HCT116 (cell line): Measurements from ENCODE around the gene ACADSB. TPM values are rescaled to one million over a fixed set of nuclear protein-coding genes. Genes with fewer than 3 reads are reported as not detected.

Source experiments
- ATAC-seq: fragments of 200-7000 bp; cut with Tn5 transposase; 2 replicates; pipeline ENCODE4 v1.9.1; 2020; ENCODE audit warnings: mild to moderate bottlenecking, moderate library complexity
- BruUV-seq: library from RNA; stranded (reverse); fragments of 400-500 nt; replicated peaks from 2 replicates; lab custom pipeline; 2021; lab: Mats Ljungman, UMichigan
- CTCF ChIA-PET: fragments of 300-600 bp; sonication (Branson Sonifier 250); formaldehyde crosslinking; loops from one replicate; lab custom pipeline; 2021; ENCODE audit warnings: antibody characterized with exemption; lab: Charles Lee
- POLR2A ChIA-PET: fragments of 300-600, 350-600 bp; sonication (Branson Sonifier 250); formaldehyde crosslinking; loops from one replicate; lab custom pipeline; 2021; ENCODE audit warnings: antibody characterized with exemption; lab: Charles Lee
- RAD21 ChIA-PET, 2 experiments: fragments of 300-600 bp; sonication (Branson Sonifier 250); formaldehyde crosslinking; loops; one replicate each; lab custom pipeline; 2023; ENCODE audit warnings: low total read pairs in 2 of 2; ENCODE audit not compliant: uncharacterized antibody in 2 of 2, unreplicated experiment in 2 of 2, low non-redundant PET in 1 of 2; lab: Charles Lee
- DNase-seq: peaks from one replicate; pipeline ENCODE4 v3.0.0-alpha.2; 2010; ENCODE audit warnings: low read depth, low spot score
- H2AFZ ChIP-seq: fragments of 200-600 bp; shearing (Covaris generic), sonication (generic); 2 replicates; pipeline ENCODE4 v1.6.1; 2017; ENCODE audit warnings: low read depth, mixed run types, mixed read lengths, antibody characterized with exemption, low read length; ENCODE audit not compliant: poor library complexity, severe bottlenecking
- H3K27ac ChIP-seq: 2 replicates; pipeline ENCODE4 v1.5.1; 2012; ENCODE audit warnings: low read depth, low read length
- H3K27me3 ChIP-seq: fragments of 200-600 bp; sonication (generic); 2 replicates; pipeline ENCODE4 v1.6.1; 2016; ENCODE audit warnings: mixed run types, low read length, mixed read lengths; ENCODE audit not compliant: insufficient read depth
- H3K36me3 ChIP-seq, 2 experiments: fragments of 200-500 bp in 1 of 2; fragments of 200-600 bp in 1 of 2; sonication (Bioruptor generic) in 1 of 2; sonication (generic) in 1 of 2; 2 replicates each; pipeline versions ENCODE4 v1.5.1 to v1.6.1; 2014 to 2016; ENCODE audit warnings: low read length in 2 of 2, inconsistent platforms in 1 of 2, mixed read lengths in 1 of 2, mixed run types in 1 of 2; ENCODE audit not compliant: insufficient read depth in 2 of 2, control insufficient read depth in 1 of 2
- H3K4me1 ChIP-seq, 2 experiments: fragments of 200-600 bp in 1 of 2; sonication (generic) in 1 of 2; 2 replicates each; pipeline versions ENCODE4 v1.5.1 to v1.6.1; 2012 to 2017; ENCODE audit warnings: low read length in 2 of 2, inconsistent platforms in 1 of 2, mild to moderate bottlenecking in 1 of 2, mixed read lengths in 1 of 2, mixed run types in 1 of 2, moderate library complexity in 1 of 2; ENCODE audit not compliant: insufficient read depth in 2 of 2, control insufficient read depth in 1 of 2
- H3K4me2 ChIP-seq: fragments of 200-600 bp; sonication (generic); 2 replicates; pipeline ENCODE4 v1.6.1; 2017; ENCODE audit warnings: mixed run types, low read length, mixed read lengths
- H3K4me3 ChIP-seq, 2 experiments: fragments of 200-600 bp in 1 of 2; sonication (generic) in 1 of 2; replicated peaks in 1 of 2; 2 replicates each; pipeline ENCODE4 v1.5.1; 2011 to 2016; ENCODE audit warnings: low read length in 2 of 2, control low read depth in 1 of 2, low read depth in 1 of 2, mild to moderate bottlenecking in 1 of 2, mixed read lengths in 1 of 2, mixed run types in 1 of 2
- H3K79me2 ChIP-seq: fragments of 200-600 bp; sonication (generic); 2 replicates; pipeline ENCODE4 v1.6.1; 2017; ENCODE audit warnings: mild to moderate bottlenecking, mixed run types, low read length, moderate library complexity, mixed read lengths; ENCODE audit not compliant: insufficient read depth
- H3K9ac ChIP-seq: fragments of 200-600 bp; sonication (generic); 2 replicates; pipeline ENCODE4 v1.6.1; 2016; ENCODE audit warnings: low read length, mixed read lengths
- H3K9me2 ChIP-seq: fragments of 200-600 bp; sonication (generic), shearing (Covaris generic); 2 replicates; pipeline ENCODE4 v1.6.1; 2017; ENCODE audit warnings: mixed run types, mild to moderate bottlenecking, moderate library complexity; ENCODE audit not compliant: insufficient read depth
- H3K9me3 ChIP-seq, 2 experiments: fragments of 200-500 bp in 1 of 2; fragments of 200-600 bp in 1 of 2; sonication (Bioruptor generic) in 1 of 2; sonication (generic) in 1 of 2; 2 replicates each; pipeline ENCODE4 v1.6.1; 2014 to 2017; ENCODE audit warnings: low read length in 2 of 2, mixed read lengths in 2 of 2, inconsistent platforms in 1 of 2, low read depth in 1 of 2, mild to moderate bottlenecking in 1 of 2, mixed run types in 1 of 2, moderate library complexity in 1 of 2; ENCODE audit not compliant: control insufficient read depth in 1 of 2, insufficient read depth in 1 of 2
- H4K20me1 ChIP-seq: fragments of 200-600 bp; sonication (generic), shearing (Covaris generic); 2 replicates; pipeline ENCODE4 v1.6.1; 2017; ENCODE audit warnings: mixed run types, mild to moderate bottlenecking, moderate library complexity; ENCODE audit not compliant: insufficient read depth
- EGR1 ChIP-seq: IDR thresholded peaks from 2 replicates; pipeline ENCODE4 v1.6.1; 2012; ENCODE audit warnings: low read depth
- JUND ChIP-seq: IDR thresholded peaks from 2 replicates; pipeline ENCODE4 v1.6.1; 2012
- RAD21 ChIP-seq: IDR thresholded peaks from 2 replicates; pipeline ENCODE4 v1.6.1; 2012; ENCODE audit warnings: low read depth, mild to moderate bottlenecking
- SP1 ChIP-seq: IDR thresholded peaks from 2 replicates; pipeline ENCODE4 v1.6.1; 2012; ENCODE audit warnings: low read depth
- SRF ChIP-seq: IDR thresholded peaks from 2 replicates; pipeline ENCODE4 v1.6.1; 2012; ENCODE audit warnings: low read depth
- TCF7L2 ChIP-seq: IDR thresholded peaks from 2 replicates; pipeline ENCODE4 v1.7.0; 2011; ENCODE audit warnings: borderline replicate concordance, inconsistent platforms; ENCODE audit not compliant: insufficient read depth, insufficient read length; ENCODE audit errors: extremely low read depth
- ZFX ChIP-seq: fragments of 450-650 bp; IDR thresholded peaks from 2 replicates; pipeline ENCODE4 v1.6.1; 2017
- intact Hi-C: fragments of 100-400 bp; cut with micrococcal nuclease; formaldehyde crosslinking; loops from 2 replicates; pipeline ENCODE4 v1.10.0; 2022
- total RNA-seq: library from RNA; stranded (reverse); gene quantifications from one replicate; pipeline ENCODE4 v1.2.1, GENCODE V29; 2021; ENCODE audit not compliant: unreplicated experiment
- TF ChIP-seq, protein P1 (sequence below): IDR thresholded peaks from 2 replicates; pipeline ENCODE4 v1.6.1; 2012
- TF ChIP-seq, protein P2 (sequence below), 3 experiments: fragments of 200-600 bp in 1 of 3; sonication (generic) in 1 of 3; IDR thresholded peaks in 2 of 3; conservative IDR thresholded peaks in 1 of 3; 2 replicates each; pipeline ENCODE4 v1.5.1; 2012 to 2017; ENCODE audit warnings: low read depth in 2 of 3, low read length in 2 of 3, antibody characterized with exemption in 1 of 3, borderline replicate concordance in 1 of 3, control low read depth in 1 of 3, mild to moderate bottlenecking in 1 of 3, mixed read lengths in 1 of 3, mixed run types in 1 of 3, moderate library complexity in 1 of 3; ENCODE audit not compliant: insufficient read depth in 1 of 3
- TF ChIP-seq, protein P3 (sequence below): IDR thresholded peaks from 2 replicates; pipeline ENCODE4 v1.6.1; 2011; ENCODE audit warnings: mild to moderate bottlenecking, low read length, moderate library complexity; ENCODE audit not compliant: insufficient replicate concordance; ENCODE audit errors: extremely low read depth
- TF ChIP-seq, protein P4 (sequence below): IDR thresholded peaks from 2 replicates; pipeline ENCODE4 v1.6.1; 2012

Gene ACADSB
- total RNA-seq, 1 experiment from 2014 or later: 33.3 TPM

DNA sequence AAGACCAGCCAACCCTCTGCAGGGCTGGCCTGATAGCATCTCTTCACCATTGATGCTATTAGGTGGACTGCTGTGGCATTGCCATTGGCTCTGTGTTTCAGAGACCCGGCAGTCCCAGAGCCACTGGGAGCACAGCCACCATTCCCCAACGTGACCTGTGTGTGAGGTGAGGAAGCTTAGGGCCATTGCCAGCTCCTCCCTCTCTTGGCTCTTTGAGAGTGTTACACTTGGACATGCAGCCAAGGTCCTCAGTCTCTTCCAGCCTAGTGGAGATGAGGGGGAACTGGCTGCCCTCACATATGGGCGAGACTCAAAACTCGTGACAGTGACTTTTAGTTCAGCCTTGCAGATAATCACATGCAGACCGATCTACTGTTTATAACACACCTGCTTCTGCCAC lies 87.6 kb downstream of the ACADSB start:
- TF ChIP-seq SP1 (no peak), RAD21 (no peak), ZFX (no peak), JUND (no peak), TCF7L2 (no peak), EGR1 (no peak), SRF (no peak)
- TF ChIP-seq, protein P1, sequence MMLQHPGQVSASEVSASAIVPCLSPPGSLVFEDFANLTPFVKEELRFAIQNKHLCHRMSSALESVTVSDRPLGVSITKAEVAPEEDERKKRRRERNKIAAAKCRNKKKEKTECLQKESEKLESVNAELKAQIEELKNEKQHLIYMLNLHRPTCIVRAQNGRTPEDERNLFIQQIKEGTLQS: no peak
- TF ChIP-seq, protein P2, sequence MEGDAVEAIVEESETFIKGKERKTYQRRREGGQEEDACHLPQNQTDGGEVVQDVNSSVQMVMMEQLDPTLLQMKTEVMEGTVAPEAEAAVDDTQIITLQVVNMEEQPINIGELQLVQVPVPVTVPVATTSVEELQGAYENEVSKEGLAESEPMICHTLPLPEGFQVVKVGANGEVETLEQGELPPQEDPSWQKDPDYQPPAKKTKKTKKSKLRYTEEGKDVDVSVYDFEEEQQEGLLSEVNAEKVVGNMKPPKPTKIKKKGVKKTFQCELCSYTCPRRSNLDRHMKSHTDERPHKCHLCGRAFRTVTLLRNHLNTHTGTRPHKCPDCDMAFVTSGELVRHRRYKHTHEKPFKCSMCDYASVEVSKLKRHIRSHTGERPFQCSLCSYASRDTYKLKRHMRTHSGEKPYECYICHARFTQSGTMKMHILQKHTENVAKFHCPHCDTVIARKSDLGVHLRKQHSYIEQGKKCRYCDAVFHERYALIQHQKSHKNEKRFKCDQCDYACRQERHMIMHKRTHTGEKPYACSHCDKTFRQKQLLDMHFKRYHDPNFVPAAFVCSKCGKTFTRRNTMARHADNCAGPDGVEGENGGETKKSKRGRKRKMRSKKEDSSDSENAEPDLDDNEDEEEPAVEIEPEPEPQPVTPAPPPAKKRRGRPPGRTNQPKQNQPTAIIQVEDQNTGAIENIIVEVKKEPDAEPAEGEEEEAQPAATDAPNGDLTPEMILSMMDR (IDR thresholded peaks at IDR 0.05 in 2 of 3, conservative IDR thresholded peaks at IDR 0.05 in 1 of 3; ENCODE audit: borderline replicate concordance in 1 of 3, insufficient read depth in 1 of 3, low read depth in 2 of 3, low read length in 2 of 3): no peak
- TF ChIP-seq, protein P3, sequence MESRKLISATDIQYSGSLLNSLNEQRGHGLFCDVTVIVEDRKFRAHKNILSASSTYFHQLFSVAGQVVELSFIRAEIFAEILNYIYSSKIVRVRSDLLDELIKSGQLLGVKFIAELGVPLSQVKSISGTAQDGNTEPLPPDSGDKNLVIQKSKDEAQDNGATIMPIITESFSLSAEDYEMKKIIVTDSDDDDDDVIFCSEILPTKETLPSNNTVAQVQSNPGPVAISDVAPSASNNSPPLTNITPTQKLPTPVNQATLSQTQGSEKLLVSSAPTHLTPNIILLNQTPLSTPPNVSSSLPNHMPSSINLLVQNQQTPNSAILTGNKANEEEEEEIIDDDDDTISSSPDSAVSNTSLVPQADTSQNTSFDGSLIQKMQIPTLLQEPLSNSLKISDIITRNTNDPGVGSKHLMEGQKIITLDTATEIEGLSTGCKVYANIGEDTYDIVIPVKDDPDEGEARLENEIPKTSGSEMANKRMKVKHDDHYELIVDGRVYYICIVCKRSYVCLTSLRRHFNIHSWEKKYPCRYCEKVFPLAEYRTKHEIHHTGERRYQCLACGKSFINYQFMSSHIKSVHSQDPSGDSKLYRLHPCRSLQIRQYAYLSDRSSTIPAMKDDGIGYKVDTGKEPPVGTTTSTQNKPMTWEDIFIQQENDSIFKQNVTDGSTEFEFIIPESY: no peak
- TF ChIP-seq, protein P4, sequence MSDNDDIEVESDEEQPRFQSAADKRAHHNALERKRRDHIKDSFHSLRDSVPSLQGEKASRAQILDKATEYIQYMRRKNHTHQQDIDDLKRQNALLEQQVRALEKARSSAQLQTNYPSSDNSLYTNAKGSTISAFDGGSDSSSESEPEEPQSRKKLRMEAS: no peak
- Histone ChIP-seq H3K79me2 (no peaks in the 10 kb centered on the region), H3K9me2 (no peaks in the 10 kb centered on the region), H3K27ac (no peak overlapping the region), H3K4me1 (no peaks in the 10 kb centered on the region), H3K36me3 (no peaks in the 10 kb centered on the region), H3K9ac (no peak overlapping the region), H4K20me1 (no peaks in the 10 kb centered on the region), H3K27me3 (peaks cover 29% of the 10 kb centered on the region; the same call in 1 of the 2 replicates), H3K4me2 (no peak overlapping the region), H2AFZ (no peak overlapping the region), H3K9me3 (no peaks in the 10 kb centered on the region), H3K4me3 (no peak overlapping the region)
- BruUV-seq: no TSS peak
- intact Hi-C loops: no loop called here
- ChIA-PET RAD21 (no interaction called here), POLR2A (no interaction called here), CTCF (no interaction called here)
- peak; percentile 42; the same call in 1 of the 2 replicates for ATAC-seq
- DNase-seq: no peak
